HFFc6 (cell line): Measurements from ENCODE around the gene CD7. TPM values are rescaled to one million over a fixed set of nuclear protein-coding genes. Genes with fewer than 3 reads are reported as not detected.

Experiments
- DNase-seq: peaks from one replicate; pipeline ENCODE4 v3.0.0-alpha.2; 2018
- H3K27ac Mint-ChIP-seq: 2 replicates; pipeline ENCODE4 v1.8.0; 2020; ENCODE audit warnings: mild to moderate bottlenecking, mixed read lengths
- H3K27me3 Mint-ChIP-seq: 2 replicates; pipeline ENCODE4 v1.8.0; 2021; ENCODE audit warnings: mild to moderate bottlenecking, moderate library complexity, mixed read lengths; ENCODE audit not compliant: insufficient read depth
- H3K36me3 Mint-ChIP-seq: 2 replicates; pipeline ENCODE4 v1.8.0; 2021; ENCODE audit warnings: low read depth, mixed read lengths
- H3K4me1 Mint-ChIP-seq: 2 replicates; pipeline ENCODE4 v1.8.0; 2020; ENCODE audit warnings: low read depth, mixed read lengths
- H3K4me3 Mint-ChIP-seq: 2 replicates; pipeline ENCODE4 v1.8.0; 2020; ENCODE audit warnings: mild to moderate bottlenecking, moderate library complexity, mixed read lengths
- H3K9me3 Mint-ChIP-seq: 2 replicates; pipeline ENCODE4 v1.8.0; 2020; ENCODE audit warnings: mild to moderate bottlenecking, mixed read lengths
- total RNA-seq, 6 experiments: library from RNA; stranded (reverse); fragmentation: NEBNext Ultra II Directional; extraction: Animal tissue kit (Norgen Biotek cat#: 25700); gene quantifications; 2 replicates in 1 of 6; 3 replicates in 5 of 6; pipeline ENCODE4 v1.2.3, GENCODE V29; 2021
- TF ChIP-seq, protein P1 (sequence below): fragments of 200-600 bp; sonication (generic); IDR thresholded peaks from 2 replicates; pipeline ENCODE4 v1.5.0; 2021; ENCODE audit warnings: antibody characterized with exemption, mild to moderate bottlenecking

CD7 gene
- total RNA-seq, 6 experiments from 2014 or later: 0.20 TPM; not detected in 5

DNA sequence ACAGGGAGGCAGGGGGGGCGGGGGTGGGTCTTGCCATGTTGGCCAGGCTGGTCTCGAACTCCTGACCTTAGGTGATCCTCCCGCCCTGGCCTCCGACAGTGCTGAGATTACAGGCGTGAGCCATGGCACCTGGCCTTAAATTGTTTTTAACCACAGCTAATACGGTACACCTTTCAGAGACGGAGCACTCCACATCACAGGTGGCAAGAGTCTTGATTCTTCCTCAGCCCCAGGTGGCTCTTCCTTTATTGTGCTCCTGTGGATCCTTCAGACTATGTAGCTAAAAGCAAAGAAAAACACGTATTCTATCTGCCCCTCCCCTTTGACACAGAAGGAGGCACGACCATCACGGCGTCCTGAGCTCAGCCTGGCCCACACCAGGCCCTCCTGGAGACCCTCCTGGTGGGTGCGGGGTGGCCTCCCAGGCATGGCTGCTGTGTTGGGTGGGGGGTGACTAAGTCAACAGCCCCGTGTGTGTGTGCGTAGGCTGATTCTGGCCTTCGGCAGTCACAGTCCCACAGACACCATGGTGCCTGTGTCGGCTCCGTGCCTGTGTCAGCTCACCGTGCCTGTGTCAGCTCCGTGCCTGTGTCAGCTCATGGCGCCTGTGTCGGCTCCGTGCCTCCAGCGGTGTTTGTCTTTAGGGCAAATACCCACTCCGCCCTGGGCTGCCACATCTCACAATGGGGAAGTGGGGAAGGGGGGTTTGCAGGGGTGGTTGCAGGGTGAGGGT is 26.9 kb upstream of the CD7 start:
- TF ChIP-seq, protein P1, sequence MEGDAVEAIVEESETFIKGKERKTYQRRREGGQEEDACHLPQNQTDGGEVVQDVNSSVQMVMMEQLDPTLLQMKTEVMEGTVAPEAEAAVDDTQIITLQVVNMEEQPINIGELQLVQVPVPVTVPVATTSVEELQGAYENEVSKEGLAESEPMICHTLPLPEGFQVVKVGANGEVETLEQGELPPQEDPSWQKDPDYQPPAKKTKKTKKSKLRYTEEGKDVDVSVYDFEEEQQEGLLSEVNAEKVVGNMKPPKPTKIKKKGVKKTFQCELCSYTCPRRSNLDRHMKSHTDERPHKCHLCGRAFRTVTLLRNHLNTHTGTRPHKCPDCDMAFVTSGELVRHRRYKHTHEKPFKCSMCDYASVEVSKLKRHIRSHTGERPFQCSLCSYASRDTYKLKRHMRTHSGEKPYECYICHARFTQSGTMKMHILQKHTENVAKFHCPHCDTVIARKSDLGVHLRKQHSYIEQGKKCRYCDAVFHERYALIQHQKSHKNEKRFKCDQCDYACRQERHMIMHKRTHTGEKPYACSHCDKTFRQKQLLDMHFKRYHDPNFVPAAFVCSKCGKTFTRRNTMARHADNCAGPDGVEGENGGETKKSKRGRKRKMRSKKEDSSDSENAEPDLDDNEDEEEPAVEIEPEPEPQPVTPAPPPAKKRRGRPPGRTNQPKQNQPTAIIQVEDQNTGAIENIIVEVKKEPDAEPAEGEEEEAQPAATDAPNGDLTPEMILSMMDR: no peak
- H3K27ac Mint-ChIP-seq: no peak overlapping the region
- H3K9me3 Mint-ChIP-seq: peaks cover 10% of the 10 kb centered on the region
- peaks cover 13% of the 10 kb centered on the region for H3K4me1 Mint-ChIP-seq
- no peak overlapping the region for H3K4me3 Mint-ChIP-seq
- H3K36me3 Mint-ChIP-seq: peaks cover 4% of the 10 kb centered on the region; the same call in 1 of the 2 replicates
- no peak for DNase-seq
- peaks cover 22% of the 10 kb centered on the region for H3K27me3 Mint-ChIP-seq

DNA sequence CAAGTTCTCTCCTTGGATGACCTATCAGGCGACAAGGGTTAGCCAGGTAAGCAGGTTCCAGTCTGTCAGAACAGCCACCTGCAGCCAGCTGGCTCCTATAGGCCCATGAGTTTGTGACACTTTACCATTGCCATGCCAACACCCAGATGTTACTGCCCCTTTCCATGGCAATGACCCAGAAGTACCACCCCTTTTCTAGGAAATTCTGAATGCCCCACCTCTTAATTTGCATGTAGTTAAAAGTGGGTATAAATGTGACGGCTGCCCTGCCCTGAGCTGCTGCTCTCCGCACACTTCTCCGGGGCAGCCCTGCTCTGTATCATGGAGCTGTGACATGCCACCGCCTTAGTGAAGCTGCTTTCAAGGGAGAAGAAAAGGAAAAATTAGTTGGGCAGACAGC is 26.2 kb upstream of the CD7 start:
- H3K27ac Mint-ChIP-seq: no peak overlapping the region
- peaks cover 4% of the 10 kb centered on the region; the same call in 1 of the 2 replicates for H3K36me3 Mint-ChIP-seq
- H3K4me3 Mint-ChIP-seq: no peak overlapping the region
- TF ChIP-seq, protein P1: no peak
- H3K27me3 Mint-ChIP-seq: peaks cover 18% of the 10 kb centered on the region; the same call in 1 of the 2 replicates
- H3K4me1 Mint-ChIP-seq: peaks cover 13% of the 10 kb centered on the region
- H3K9me3 Mint-ChIP-seq: peaks cover 10% of the 10 kb centered on the region
- DNase-seq: no peak

- TF ChIP-seq, protein P1: no peak
- DNase-seq: no peak
- Mint-ChIP-seq H3K4me1 (peaks cover 15% of the 10 kb centered on the region), H3K4me3 (no peak overlapping the region), H3K27me3 (peaks cover 14% of the 10 kb centered on the region; the same call in 1 of the 2 replicates), H3K36me3 (peaks cover 4% of the 10 kb centered on the region; the same call in 1 of the 2 replicates), H3K9me3 (peaks cover 10% of the 10 kb centered on the region), H3K27ac (no peak overlapping the region)
These were observed 25.1 kb upstream of the CD7 start for GRCh38 chr17:82342361-82343079.

DNA sequence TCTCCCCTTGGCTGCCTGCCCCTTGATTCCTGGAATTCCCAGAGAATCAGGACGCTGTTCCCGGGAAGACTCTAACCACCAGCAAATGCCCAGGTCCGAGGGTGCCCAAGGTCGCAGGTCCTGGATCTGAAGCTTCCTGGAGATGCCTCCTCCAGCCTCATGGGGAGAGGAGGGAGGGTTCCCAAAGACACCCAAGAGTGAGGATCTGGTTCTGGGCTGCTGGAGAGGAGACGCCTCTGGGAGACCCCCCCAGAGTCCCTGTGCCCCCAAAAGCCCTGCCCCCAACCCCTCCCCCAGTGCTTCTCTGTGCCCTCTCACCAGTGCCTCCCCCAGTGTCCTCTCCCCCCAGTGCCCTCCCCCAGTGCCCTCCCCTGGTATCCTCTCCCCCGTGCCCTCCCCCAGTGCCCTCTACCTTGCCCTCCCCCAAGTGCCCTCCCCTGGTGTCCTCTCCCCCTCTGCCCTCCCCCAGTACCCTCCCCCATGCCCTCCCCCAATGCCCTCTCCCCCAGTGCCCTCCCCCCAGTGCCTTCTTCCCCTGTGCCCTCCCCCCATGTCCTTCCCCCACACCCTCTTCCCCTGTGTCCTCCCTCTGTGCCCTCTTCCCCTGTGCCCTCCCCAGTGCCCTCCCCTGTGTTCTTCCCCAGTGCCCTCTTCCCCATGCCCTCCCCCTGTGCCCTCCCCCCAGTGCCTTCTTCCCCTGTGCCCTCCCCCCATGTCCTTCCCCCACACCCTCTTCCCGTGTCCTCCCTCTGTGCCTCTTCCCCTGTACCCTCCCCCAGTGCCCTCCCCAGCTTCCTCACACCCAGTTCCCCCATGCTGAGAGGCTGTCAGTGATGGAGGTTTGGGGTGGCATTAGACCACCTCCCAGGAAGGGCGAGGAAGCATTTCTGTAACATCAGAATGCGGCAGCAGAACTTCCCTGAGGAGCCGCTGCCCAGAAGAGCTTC is 22.5 kb upstream of the CD7 start:
- Mint-ChIP-seq H3K9me3 (peaks cover 10% of the 10 kb centered on the region), H3K4me1 (peaks cover 20% of the 10 kb centered on the region), H3K27me3 (peaks cover 11% of the 10 kb centered on the region), H3K27ac (peak overlapping the region; percentile 67; the same call in 1 of the 2 replicates), H3K36me3 (peaks cover 4% of the 10 kb centered on the region; the same call in 1 of the 2 replicates), H3K4me3 (peak overlapping the region; percentile 87)
- DNase-seq: no peak
- TF ChIP-seq, protein P1: no peak
